SK-N-SH (cell line): ENCODE results near the gene CCDC81. TPM values are rescaled to one million over a fixed set of nuclear protein-coding genes. Genes with fewer than 3 reads are reported as not detected.

Experiments used
- CTCF ChIA-PET: fragments of 300-600, 350-600 bp; formaldehyde crosslinking; extraction: SDS; loops from one replicate; lab custom pipeline; 2021; lab: Yijun Ruan, JAX
- POLR2A ChIA-PET: fragments of 350-600 bp; sonication (Branson Sonifier 250); formaldehyde crosslinking; extraction: SDS; loops from one replicate; lab custom pipeline; 2020; ENCODE audit warnings: antibody characterized with exemption, inconsistent platforms; lab: Yijun Ruan, JAX
- DNase-seq: peaks from one replicate; pipeline ENCODE4 v3.0.0; 2012
- H2AFZ ChIP-seq: fragments of 200-600 bp; sonication (generic); 2 replicates; pipeline ENCODE4 v1.8.1; 2016; ENCODE audit warnings: antibody characterized with exemption, mild to moderate bottlenecking, low read depth
- H3F3A ChIP-seq: fragments of 200-600 bp; sonication (generic); replicated peaks from 2 replicates; pipeline ENCODE3; 2016; ENCODE audit warnings: antibody characterized with exemption, mild to moderate bottlenecking; ENCODE audit not compliant: insufficient read depth
- H3K27ac ChIP-seq, 2 experiments: fragments of 200-500 bp in 1 of 2; fragments of 200-600 bp in 1 of 2; sonication (Bioruptor generic) in 1 of 2; sonication (generic), shearing (Covaris generic) in 1 of 2; 2 replicates each; pipeline versions ENCODE4 v1.5.1 to v1.6.1; 2014 to 2016; ENCODE audit warnings: low read depth in 2 of 2, inconsistent platforms in 1 of 2, low read length in 1 of 2, mild to moderate bottlenecking in 1 of 2, mixed read lengths in 1 of 2
- H3K27me3 ChIP-seq: fragments of 200-600 bp; sonication (generic), shearing (Covaris generic); 2 replicates; pipeline ENCODE4 v1.6.1; 2016; ENCODE audit warnings: mixed run types; ENCODE audit not compliant: insufficient read depth
- H3K36me3 ChIP-seq, 2 experiments: fragments of 200-500 bp in 1 of 2; fragments of 200-600 bp in 1 of 2; sonication (Bioruptor generic) in 1 of 2; sonication (generic) in 1 of 2; replicated peaks in 1 of 2; 2 replicates each; pipeline versions ENCODE3 to v1.5.1; 2014 to 2016; ENCODE audit warnings: low read length in 1 of 2, mild to moderate bottlenecking in 1 of 2; ENCODE audit not compliant: insufficient read depth in 2 of 2, control insufficient read depth in 1 of 2
- H3K4me1 ChIP-seq, 2 experiments: fragments of 200-500 bp in 1 of 2; fragments of 200-600 bp in 1 of 2; sonication (Bioruptor generic) in 1 of 2; sonication (generic), shearing (Covaris generic) in 1 of 2; 2 replicates each; pipeline versions ENCODE4 v1.5.1 to v1.6.1; 2014 to 2016; ENCODE audit warnings: low read depth in 1 of 2, low read length in 1 of 2, mixed run types in 1 of 2; ENCODE audit not compliant: insufficient read depth in 2 of 2, control insufficient read depth in 1 of 2
- H3K4me2 ChIP-seq: fragments of 200-600 bp; sonication (generic), shearing (Covaris generic); 2 replicates; pipeline ENCODE4 v1.6.1; 2017; ENCODE audit warnings: mixed run types
- H3K4me3 ChIP-seq, 2 experiments: fragments of 200-500 bp in 1 of 2; fragments of 200-600 bp in 1 of 2; sonication (Bioruptor generic) in 1 of 2; sonication (generic), shearing (Covaris generic) in 1 of 2; 2 replicates each; pipeline versions ENCODE4 v1.5.1 to v1.8.1; 2014 to 2016; ENCODE audit warnings: low read depth in 2 of 2, inconsistent platforms in 1 of 2, low read length in 1 of 2, mild to moderate bottlenecking in 1 of 2, mixed read lengths in 1 of 2, moderate library complexity in 1 of 2
- H3K79me2 ChIP-seq: fragments of 200-600 bp; sonication (generic); 2 replicates; pipeline ENCODE4 v1.8.1; 2017; ENCODE audit warnings: mild to moderate bottlenecking; ENCODE audit not compliant: insufficient read depth
- H3K9ac ChIP-seq: fragments of 200-600 bp; sonication (generic); 2 replicates; pipeline ENCODE4 v1.6.1; 2017; ENCODE audit warnings: mixed run types
- H3K9me2 ChIP-seq: fragments of 200-600 bp; sonication (generic); 2 replicates; pipeline ENCODE4 v1.6.1; 2017; ENCODE audit warnings: mixed run types
- H3K9me3 ChIP-seq: fragments of 200-600 bp; sonication (generic); 2 replicates; pipeline ENCODE4 v1.6.1; 2017; ENCODE audit warnings: mixed run types, mild to moderate bottlenecking, moderate library complexity
- H4K20me1 ChIP-seq: fragments of 200-600 bp; sonication (generic); 2 replicates; pipeline ENCODE4 v1.6.1; 2017; ENCODE audit warnings: mild to moderate bottlenecking, mixed run types; ENCODE audit not compliant: insufficient read depth
- CHD2 ChIP-seq: fragments of 150-350 bp; IDR thresholded peaks from 2 replicates; pipeline ENCODE4 v1.6.1; 2018; ENCODE audit warnings: low read length; ENCODE audit not compliant: partially characterized antibody
- FOSL2 ChIP-seq: IDR thresholded peaks from 2 replicates; pipeline ENCODE4 v1.4.0; 2012; ENCODE audit warnings: low read depth, mild to moderate bottlenecking, moderate library complexity, borderline replicate concordance
- FOXJ3 ChIP-seq: sonication (generic); formaldehyde crosslinking; IDR thresholded peaks from 2 replicates; pipeline ENCODE4 v1.5.1; 2020; ENCODE audit warnings: mild to moderate bottlenecking, missing genetic modification reagents
- FOXM1 ChIP-seq: IDR thresholded peaks from 2 replicates; pipeline ENCODE4 v1.4.0; 2012; ENCODE audit warnings: low read depth, mild to moderate bottlenecking
- GABPA ChIP-seq: IDR thresholded peaks from 2 replicates; pipeline ENCODE4 v1.4.0; 2012; ENCODE audit warnings: low read depth, mild to moderate bottlenecking
- GATA2 ChIP-seq: sonication (generic); formaldehyde crosslinking; IDR thresholded peaks from 2 replicates; pipeline ENCODE4 v1.5.0; 2020; ENCODE audit warnings: mild to moderate bottlenecking, missing genetic modification reagents
- JUND ChIP-seq: IDR thresholded peaks from 2 replicates; pipeline ENCODE4 v1.4.0; 2012
- MAX ChIP-seq: IDR thresholded peaks from 2 replicates; pipeline ENCODE4 v1.4.0; 2012; ENCODE audit warnings: low read depth
- MEF2A ChIP-seq: IDR thresholded peaks from 2 replicates; pipeline ENCODE4 v1.4.0; 2012; ENCODE audit warnings: low read depth, borderline replicate concordance
- NRF1 ChIP-seq: IDR thresholded peaks from 2 replicates; pipeline ENCODE4 v1.6.1; 2012; ENCODE audit warnings: low read depth, mild to moderate bottlenecking, low read length
- POLR2AphosphoS5 ChIP-seq: IDR thresholded peaks from 2 replicates; pipeline ENCODE4 v1.6.1; 2012; ENCODE audit warnings: low read depth, low read length
- RAD21 ChIP-seq: IDR thresholded peaks from 2 replicates; pipeline ENCODE4 v1.6.1; 2012; ENCODE audit warnings: mild to moderate bottlenecking, low read length
- RCOR1 ChIP-seq: fragments of 150-350 bp; IDR thresholded peaks from 2 replicates; pipeline ENCODE4 v1.6.1; 2017; ENCODE audit warnings: antibody characterized with exemption, low read length
- RXRA ChIP-seq: IDR thresholded peaks from 2 replicates; pipeline ENCODE4 v1.4.0; 2012; ENCODE audit warnings: low read depth, mild to moderate bottlenecking, borderline replicate concordance
- SIN3A ChIP-seq: IDR thresholded peaks from 2 replicates; pipeline ENCODE4 v1.6.1; 2012; ENCODE audit warnings: low read depth, mild to moderate bottlenecking, low read length, moderate library complexity, borderline replicate concordance
- TAF1 ChIP-seq: IDR thresholded peaks from 2 replicates; pipeline ENCODE4 v1.6.1; 2012; ENCODE audit warnings: low read depth, mild to moderate bottlenecking, low read length, moderate library complexity, borderline replicate concordance
- TCF12 ChIP-seq: IDR thresholded peaks from 2 replicates; pipeline ENCODE4 v1.4.0; 2012
- TEAD4 ChIP-seq: IDR thresholded peaks from 2 replicates; pipeline ENCODE4 v1.4.0; 2012; ENCODE audit warnings: mild to moderate bottlenecking, borderline replicate concordance; ENCODE audit not compliant: insufficient read depth
- YY1 ChIP-seq: IDR thresholded peaks from 2 replicates; pipeline ENCODE4 v1.4.0; 2012; ENCODE audit warnings: low read depth, mild to moderate bottlenecking
- ZBTB33 ChIP-seq: IDR thresholded peaks from 2 replicates; pipeline ENCODE4 v1.4.0; 2012; ENCODE audit warnings: low read depth, borderline replicate concordance
- WGBS: methylation state at CpG from one replicate; pipeline ENCODE4 v1.1.6; 2017; ENCODE audit warnings: low lambda C conversion rate; 5-methylcytosine and 5-hydroxymethylcytosine counted together
- polyA plus RNA-seq, 3 experiments: library from polyadenylated mRNA; depleted of rRNA; stranded (reverse); fragments of >200 nt; gene quantifications; 2 replicates each; pipeline ENCODE4 v1.2.3, GENCODE V29; 2012

CCDC81 gene
- polyA plus RNA-seq, 1 of the 3 experiments (the other 2 are of a cell fraction), result 0.49 TPM

GRCh38 chr11:86463955-86464354 lies 89.3 kb downstream of the CCDC81 start:
- H4K20me1 ChIP-seq, result no peaks in the 10 kb centered on the region
- H3K27ac ChIP-seq, result no peak overlapping the region
- H3K4me1 ChIP-seq, result peaks cover 2 to 17% of the 10 kb centered on the region in 2 experiments; a peak in 3 of 4 replicates
- H3K36me3 ChIP-seq, result no peaks in the 10 kb centered on the region
- H3F3A ChIP-seq, result peaks cover 7% of the 10 kb centered on the region
- 95% methylated on average over 5 of the region's 5 CpGs for WGBS
- no peak overlapping the region for H3K4me3 ChIP-seq
- no peak overlapping the region for H3K4me2 ChIP-seq
- ChIA-PET POLR2A (no interaction called here), CTCF (no interaction called here)
- H2AFZ ChIP-seq, result no peak overlapping the region
- H3K9me3 ChIP-seq, result no peaks in the 10 kb centered on the region
- H3K9ac ChIP-seq, result no peak overlapping the region
- DNase-seq, result no peak
- no peaks in the 10 kb centered on the region for H3K9me2 ChIP-seq
- H3K79me2 ChIP-seq, result no peaks in the 10 kb centered on the region
- no peak for TF ChIP-seq YY1
- TF ChIP-seq RCOR1, result no peak
- TF ChIP-seq TEAD4, result no peak
- TF ChIP-seq FOXM1, result no peak
- TF ChIP-seq FOSL2, result no peak
- TF ChIP-seq JUND, result no peak
- TF ChIP-seq ZBTB33, result no peak
- no peak for TF ChIP-seq RXRA
- TF ChIP-seq SIN3A, result no peak
- no peak for TF ChIP-seq TCF12
- no peak for TF ChIP-seq POLR2AphosphoS5
- no peak for TF ChIP-seq FOXJ3 (CRISPR knock-in tag)
- no peak for TF ChIP-seq GATA2 (CRISPR knock-in tag)
- no peak for TF ChIP-seq CHD2
- no peak for TF ChIP-seq GABPA
- TF ChIP-seq NRF1, result no peak
- TF ChIP-seq TAF1, result no peak
- TF ChIP-seq RAD21, result no peak
- no peak for TF ChIP-seq MEF2A
- no peak for TF ChIP-seq MAX
- H3K27me3 ChIP-seq, result no peaks in the 10 kb centered on the region
